ENCODE measurements around the gene JMJD7.
A peak's percentile ranks its signal among the peaks of the same experiment; 100 is the strongest.

The JMJD7 gene

DNA sequence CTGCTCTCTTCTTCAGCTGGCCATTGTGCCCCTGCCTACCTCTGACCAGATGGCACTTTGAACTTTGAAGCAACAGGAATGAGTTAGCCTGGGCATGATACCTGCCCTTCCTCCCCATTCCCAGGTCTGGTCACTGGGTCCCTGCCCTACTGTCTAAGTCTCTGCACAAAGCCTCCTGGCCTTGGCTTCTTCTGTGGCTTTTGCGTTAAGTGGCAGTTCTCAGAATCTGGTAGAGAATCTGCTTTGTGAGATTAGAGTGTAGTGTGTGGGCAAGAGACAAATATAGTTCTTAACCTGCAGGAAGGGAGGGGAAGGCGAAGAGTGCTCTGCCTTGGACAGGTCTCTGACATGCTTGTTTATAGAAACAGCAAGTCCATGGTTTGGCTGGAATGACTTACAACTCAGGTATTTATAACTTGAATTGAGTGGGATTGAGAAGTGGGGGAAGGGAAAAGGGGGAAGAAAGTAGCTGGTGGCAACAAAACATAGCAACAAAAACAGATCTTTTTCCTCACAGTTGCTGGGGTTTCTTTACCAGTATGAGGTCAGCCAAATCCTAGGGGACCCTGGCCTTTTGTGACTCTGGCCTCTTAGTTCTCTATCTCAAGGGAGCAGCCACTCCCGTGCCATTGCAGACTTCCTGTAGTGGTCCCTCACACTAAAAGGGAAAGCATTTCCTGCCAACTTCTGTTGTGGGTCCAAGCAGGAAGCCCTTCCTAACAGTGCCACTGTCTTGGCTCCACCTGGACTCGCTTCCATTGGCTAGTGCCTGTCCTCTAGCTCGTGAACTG is 36.9 kb upstream of the JMJD7 start:
- Histone ChIP-seq H3K4me3 (ENCODE audit: low read length) (no peak overlapping the region), H3K4me1 (ENCODE audit: control insufficient read depth, insufficient read depth, low read length) (peaks cover 29% of the 10 kb centered on the region)

DNA sequence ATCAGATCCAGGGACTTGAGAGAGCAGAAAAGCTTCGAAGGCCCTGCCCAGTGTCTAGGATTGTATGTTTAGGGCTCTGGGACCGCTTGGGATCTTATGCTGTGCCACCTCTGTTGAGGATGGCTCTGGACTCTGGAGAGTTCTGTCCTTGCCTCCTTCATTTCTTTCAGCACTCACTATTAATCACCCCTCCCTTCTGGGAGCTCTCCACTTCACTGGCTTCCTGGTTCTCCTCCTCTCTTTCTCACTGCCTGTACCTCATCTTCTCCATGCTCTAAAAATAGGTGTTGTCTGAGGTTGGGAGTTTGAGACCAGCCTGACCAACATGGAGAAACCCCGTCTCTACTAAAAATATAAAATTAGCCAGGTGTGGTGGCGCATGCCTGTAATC is 36.4 kb upstream of the JMJD7 start:
- H3K36me3 ChIP-seq (ENCODE audit: control insufficient read depth, insufficient read depth, low read length): no peaks in the 10 kb centered on the region
- no peak overlapping the region for H3K9ac ChIP-seq (ENCODE audit: low read length)
- no peak overlapping the region for H3K4me3 ChIP-seq (ENCODE audit: low read length)
- H3K4me1 ChIP-seq (ENCODE audit: control insufficient read depth, insufficient read depth, low read length): peaks cover 32% of the 10 kb centered on the region
- H3K27me3 ChIP-seq (ENCODE audit: control insufficient read depth, insufficient read depth, low read length): no peaks in the 10 kb centered on the region
- no peak overlapping the region for H3K27ac ChIP-seq (ENCODE audit: low read depth, low read length)

More for the DNA sequence above, 36.9 kb upstream of the JMJD7 start:
- no peaks in the 10 kb centered on the region for H3K27me3 ChIP-seq (ENCODE audit: control insufficient read depth, insufficient read depth, low read length)
- H3K9ac ChIP-seq (ENCODE audit: low read length): no peak overlapping the region
- no peaks in the 10 kb centered on the region for H3K36me3 ChIP-seq (ENCODE audit: control insufficient read depth, insufficient read depth, low read length)
- H3K27ac ChIP-seq (ENCODE audit: low read depth, low read length): no peak overlapping the region

DNA sequence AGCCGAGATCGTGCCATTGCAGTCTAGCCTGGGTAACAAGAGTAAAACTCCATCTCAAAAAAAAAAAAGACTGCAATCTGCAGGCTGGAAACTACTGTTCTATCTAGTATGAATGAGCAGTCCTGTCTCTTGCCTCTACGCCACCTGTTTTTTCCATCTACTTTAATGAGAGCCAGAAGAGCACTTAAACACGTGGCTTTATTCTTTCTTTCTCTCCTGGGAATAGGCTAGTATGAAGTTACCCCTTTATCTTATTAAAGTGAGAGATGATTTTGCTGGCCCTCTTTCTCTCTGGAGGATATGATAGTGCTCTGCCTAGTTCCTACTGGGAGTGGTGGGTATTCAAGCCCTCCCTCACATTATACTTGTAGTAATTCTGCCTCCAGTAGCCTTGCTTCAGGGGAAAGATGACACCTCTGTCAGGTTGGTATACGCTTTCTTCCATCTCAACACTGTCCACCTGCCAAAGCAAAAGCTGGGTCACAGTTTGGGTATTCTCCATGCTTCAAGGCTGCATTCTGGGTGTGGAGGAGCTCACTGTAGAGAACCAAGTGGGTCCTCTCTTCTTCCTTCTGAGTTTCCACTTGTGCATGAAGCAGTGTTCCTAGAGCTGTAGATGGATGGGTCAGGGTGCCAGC is 35.8 kb upstream of the JMJD7 start:
- H3K27ac ChIP-seq (ENCODE audit: low read depth, low read length): no peak overlapping the region
- H3K36me3 ChIP-seq (ENCODE audit: control insufficient read depth, insufficient read depth, low read length): no peaks in the 10 kb centered on the region
- H3K27me3 ChIP-seq (ENCODE audit: control insufficient read depth, insufficient read depth, low read length): no peaks in the 10 kb centered on the region
- H3K4me3 ChIP-seq (ENCODE audit: low read length): no peak overlapping the region
- H3K9ac ChIP-seq (ENCODE audit: low read length): no peak overlapping the region
- H3K4me1 ChIP-seq (ENCODE audit: control insufficient read depth, insufficient read depth, low read length): peaks cover 36% of the 10 kb centered on the region

DNA sequence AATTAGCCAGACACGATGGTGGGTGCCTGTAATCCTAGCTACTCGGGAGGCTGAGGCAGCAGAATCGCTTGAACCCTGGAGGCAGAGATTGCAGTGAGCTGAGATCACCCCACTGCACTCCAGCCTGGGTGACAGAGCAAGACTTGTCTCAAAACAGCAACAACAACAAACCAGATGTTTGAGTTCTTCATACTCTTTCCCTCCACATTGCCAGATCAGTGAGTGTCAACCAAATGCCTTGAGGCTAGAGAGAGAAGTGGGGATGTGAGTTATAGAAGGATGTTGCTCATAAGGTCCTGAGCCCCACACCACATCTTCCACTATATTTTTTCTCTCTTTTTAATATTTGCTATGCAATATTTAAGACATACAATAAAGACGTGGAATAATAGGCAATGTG is 33.8 kb upstream of the JMJD7 start:
- Histone ChIP-seq H3K27ac (ENCODE audit: low read depth, low read length) (no peak overlapping the region), H3K36me3 (ENCODE audit: control insufficient read depth, insufficient read depth, low read length) (no peaks in the 10 kb centered on the region), H3K9ac (ENCODE audit: low read length) (no peak overlapping the region), H3K4me3 (ENCODE audit: low read length) (no peak overlapping the region), H3K27me3 (ENCODE audit: control insufficient read depth, insufficient read depth, low read length) (no peaks in the 10 kb centered on the region), H3K4me1 (ENCODE audit: control insufficient read depth, insufficient read depth, low read length) (peaks cover 28% of the 10 kb centered on the region)

DNA sequence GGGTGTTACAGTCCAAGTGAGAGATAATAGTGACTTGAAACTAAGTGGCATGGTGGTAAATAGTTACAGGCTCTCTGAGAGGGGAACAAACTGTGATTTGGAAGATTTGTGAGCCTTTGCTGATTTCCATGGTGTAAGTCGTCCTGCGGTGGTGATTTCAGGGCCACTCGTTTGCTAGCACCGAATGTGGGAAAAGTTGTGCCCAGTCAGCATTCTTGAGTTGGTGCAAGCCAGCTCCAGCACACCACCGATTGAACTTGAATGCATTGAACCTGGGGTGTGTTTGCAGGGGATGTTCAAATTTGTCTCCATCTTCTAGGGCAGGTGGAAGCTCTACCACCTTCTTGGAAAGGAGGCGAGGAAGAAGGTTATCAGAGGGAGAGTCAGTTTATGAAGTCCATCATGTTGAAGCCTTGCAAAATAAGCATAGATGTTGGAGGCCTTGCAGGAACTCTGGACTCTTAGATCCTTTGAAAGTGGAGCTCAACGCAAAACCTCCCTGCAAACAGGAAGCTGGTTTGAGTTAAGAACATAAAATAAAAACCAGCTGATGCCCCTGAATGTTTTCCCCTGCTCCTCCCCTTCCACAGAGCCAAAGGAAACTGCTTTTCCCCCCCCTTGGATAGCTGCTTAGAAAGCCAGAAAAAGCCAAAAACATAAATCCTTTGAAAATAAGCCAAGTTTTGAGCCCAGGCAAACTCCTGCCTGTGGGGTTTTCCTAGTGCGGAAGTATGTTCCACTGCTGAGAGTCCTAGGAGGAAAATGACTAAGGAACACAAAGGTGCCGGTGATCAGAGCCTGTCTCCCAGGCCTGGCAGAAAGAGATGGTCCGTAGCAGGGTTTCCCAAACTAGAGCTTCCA is 31.7 kb upstream of the JMJD7 start:
- no peak overlapping the region for H3K27ac ChIP-seq (ENCODE audit: low read depth, low read length)
- H3K36me3 ChIP-seq (ENCODE audit: control insufficient read depth, insufficient read depth, low read length): peaks cover 2% of the 10 kb centered on the region
- H3K4me1 ChIP-seq (ENCODE audit: control insufficient read depth, insufficient read depth, low read length): peaks cover 10% of the 10 kb centered on the region
- H3K4me3 ChIP-seq (ENCODE audit: low read length): peak overlapping the region; percentile 15
- H3K9ac ChIP-seq (ENCODE audit: low read length): no peak overlapping the region
- H3K27me3 ChIP-seq (ENCODE audit: control insufficient read depth, insufficient read depth, low read length): no peaks in the 10 kb centered on the region

DNA sequence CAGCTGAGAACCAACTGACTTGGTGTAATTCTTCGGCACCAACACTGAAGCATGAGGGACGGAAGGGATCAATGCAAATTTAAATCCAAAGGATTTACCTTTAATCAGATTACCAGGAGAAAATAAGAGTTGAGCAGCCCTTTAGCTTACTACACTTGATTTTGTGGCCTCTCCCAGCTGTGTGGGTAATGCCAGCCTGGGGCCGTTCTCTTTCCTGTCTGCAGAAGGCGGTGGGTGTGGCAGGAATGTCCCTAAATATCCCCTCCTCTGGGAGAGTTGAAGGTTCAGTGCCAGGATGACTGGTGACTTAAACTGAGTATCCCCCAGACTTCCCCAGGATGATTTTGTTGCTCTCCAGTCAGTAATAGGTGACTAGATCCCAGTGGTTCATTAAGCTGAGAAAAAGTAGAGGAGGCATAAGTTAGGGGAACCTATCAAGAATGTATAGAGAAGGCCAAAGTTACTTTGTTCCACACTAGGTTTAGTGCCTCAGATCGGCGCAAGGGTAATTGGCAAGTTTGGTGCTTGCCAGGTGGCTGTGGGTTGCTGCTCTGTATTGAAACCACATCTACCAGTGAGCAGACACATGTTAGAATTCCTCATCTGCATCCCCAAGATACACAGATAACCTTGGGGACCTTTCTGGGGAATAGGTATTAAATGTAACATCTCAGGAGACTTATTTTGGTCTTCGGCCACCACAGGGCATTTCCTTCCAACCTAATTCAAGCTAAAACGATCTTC is 30.5 kb upstream of the JMJD7 start:
- Histone ChIP-seq H3K9ac (ENCODE audit: low read length) (no peak overlapping the region), H3K4me1 (ENCODE audit: control insufficient read depth, insufficient read depth, low read length) (peaks cover 8% of the 10 kb centered on the region), H3K36me3 (ENCODE audit: control insufficient read depth, insufficient read depth, low read length) (peaks cover 2% of the 10 kb centered on the region), H3K27me3 (ENCODE audit: control insufficient read depth, insufficient read depth, low read length) (no peaks in the 10 kb centered on the region), H3K4me3 (ENCODE audit: low read length) (no peak overlapping the region), H3K27ac (ENCODE audit: low read depth, low read length) (no peak overlapping the region)

DNA sequence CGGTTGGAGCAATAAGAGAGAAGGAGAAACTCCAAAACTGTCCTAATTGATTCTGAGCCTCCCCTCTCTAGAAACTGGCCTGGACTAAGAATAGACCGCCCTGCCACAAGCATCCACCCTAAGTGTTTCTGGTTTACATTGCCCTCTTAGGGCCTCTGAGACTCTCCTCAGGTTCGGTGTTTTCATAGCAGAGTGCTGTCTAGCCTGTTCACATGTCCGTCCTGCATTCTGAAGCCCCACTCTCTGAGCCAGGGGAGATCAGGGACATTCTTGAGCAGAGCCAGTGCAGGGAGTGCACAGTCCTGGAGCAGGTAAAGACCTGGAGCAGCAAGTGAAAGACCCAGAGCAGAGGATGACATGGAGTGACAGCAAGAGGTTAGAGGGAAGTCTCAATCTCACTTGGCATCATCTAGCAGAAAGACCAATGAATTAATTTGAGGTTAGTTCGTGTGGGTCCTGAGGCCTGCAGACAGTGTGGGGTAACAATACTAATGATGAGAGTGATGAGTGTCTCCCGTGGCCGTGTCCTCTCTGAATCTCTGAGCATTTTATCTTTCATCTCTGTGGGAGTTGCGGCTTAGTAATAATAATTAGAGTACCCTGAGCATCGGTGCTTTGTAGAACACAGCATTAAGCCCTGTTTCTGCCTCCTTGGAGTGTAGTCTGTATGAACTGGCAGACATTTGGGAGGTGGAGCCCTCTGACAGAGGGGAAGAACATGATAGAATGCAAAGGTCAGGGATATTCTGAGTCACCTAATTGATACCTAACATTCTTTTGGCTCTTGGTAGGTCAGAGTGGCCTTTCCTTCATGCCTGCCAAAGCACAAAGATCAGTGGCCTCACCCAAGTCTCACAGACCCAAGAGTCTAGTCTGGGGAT is 29.0 kb upstream of the JMJD7 start:
- H3K4me1 ChIP-seq (ENCODE audit: control insufficient read depth, insufficient read depth, low read length): peaks cover 8% of the 10 kb centered on the region
- peaks cover 2% of the 10 kb centered on the region for H3K36me3 ChIP-seq (ENCODE audit: control insufficient read depth, insufficient read depth, low read length)
- no peaks in the 10 kb centered on the region for H3K27me3 ChIP-seq (ENCODE audit: control insufficient read depth, insufficient read depth, low read length)
- H3K27ac ChIP-seq (ENCODE audit: low read depth, low read length): no peak overlapping the region
- H3K9ac ChIP-seq (ENCODE audit: low read length): no peak overlapping the region
- H3K4me3 ChIP-seq (ENCODE audit: low read length): no peak overlapping the region

DNA sequence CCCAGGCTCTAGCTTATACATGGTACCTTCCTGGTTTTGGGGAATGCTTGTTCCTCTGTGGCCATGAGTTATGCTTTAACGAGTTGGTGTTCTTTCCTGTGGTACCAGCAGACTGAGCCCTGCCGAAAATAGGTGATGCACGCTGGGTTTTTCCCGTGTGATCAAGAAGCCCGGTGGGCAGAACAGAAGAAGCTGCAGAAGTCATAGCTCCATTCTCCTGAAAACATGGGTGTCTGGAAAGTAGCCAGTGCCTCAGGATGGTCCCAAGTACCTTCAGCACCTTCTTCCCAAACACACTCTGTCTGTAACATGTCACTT is 28.4 kb upstream of the JMJD7 start:
- peaks cover 2% of the 10 kb centered on the region for H3K36me3 ChIP-seq (ENCODE audit: control insufficient read depth, insufficient read depth, low read length)
- no peak overlapping the region for H3K9ac ChIP-seq (ENCODE audit: low read length)
- no peak overlapping the region for H3K4me3 ChIP-seq (ENCODE audit: low read length)
- H3K4me1 ChIP-seq (ENCODE audit: control insufficient read depth, insufficient read depth, low read length): peaks cover 13% of the 10 kb centered on the region
- no peak overlapping the region for H3K27ac ChIP-seq (ENCODE audit: low read depth, low read length)
- no peaks in the 10 kb centered on the region for H3K27me3 ChIP-seq (ENCODE audit: control insufficient read depth, insufficient read depth, low read length)

DNA sequence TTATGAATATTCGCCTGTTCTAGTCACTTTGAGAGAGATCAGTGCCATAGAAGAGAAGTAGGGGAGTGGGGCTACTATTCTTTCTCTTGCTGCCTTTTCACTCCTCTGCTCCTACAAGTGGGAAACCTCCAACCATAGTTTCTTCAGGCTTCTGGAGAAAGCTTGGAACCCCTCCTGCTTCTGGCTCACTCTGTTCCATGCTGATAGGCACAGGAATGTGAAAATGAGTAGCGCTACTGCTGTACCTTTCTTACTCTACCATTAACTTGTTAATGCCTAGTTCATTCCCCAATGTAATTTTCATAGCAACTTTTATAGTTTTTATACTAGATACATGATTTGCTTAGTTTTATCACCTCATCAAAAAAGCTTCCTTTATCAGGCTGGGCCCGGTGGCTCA is 26.7 kb upstream of the JMJD7 start:
- Histone ChIP-seq H3K4me3 (ENCODE audit: low read length) (no peak overlapping the region), H3K36me3 (ENCODE audit: control insufficient read depth, insufficient read depth, low read length) (peaks cover 2% of the 10 kb centered on the region), H3K4me1 (ENCODE audit: control insufficient read depth, insufficient read depth, low read length) (peaks cover 25% of the 10 kb centered on the region), H3K27me3 (ENCODE audit: control insufficient read depth, insufficient read depth, low read length) (no peaks in the 10 kb centered on the region), H3K27ac (ENCODE audit: low read depth, low read length) (no peak overlapping the region), H3K9ac (ENCODE audit: low read length) (no peak overlapping the region)

DNA sequence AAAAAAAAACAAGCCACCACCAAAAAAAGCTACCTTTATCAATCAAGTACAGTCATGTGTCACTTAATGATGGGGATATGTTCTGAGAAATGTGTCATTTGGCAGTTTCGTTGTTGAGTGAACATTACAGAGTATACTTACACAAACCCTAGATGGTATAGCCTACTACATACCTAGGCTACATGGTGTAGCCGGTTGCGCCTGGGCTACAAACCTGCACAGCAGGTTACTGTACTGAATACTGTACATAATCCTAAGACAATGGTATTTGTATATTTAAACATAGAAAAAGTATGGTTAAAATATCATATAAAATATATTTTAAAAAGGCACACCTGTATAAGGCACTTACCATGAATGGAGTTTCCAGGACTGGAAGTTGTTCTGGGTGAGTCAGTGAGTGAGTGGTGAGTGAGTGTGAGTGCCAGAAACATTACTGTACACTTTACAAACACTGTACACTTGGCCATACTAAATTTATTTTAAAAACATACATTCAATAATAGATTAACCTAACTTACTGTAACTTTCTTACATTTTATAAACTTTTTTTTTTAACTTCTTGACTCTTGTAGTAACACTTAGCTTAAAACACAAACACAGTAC is 25.9 kb upstream of the JMJD7 start:
- peaks cover 2% of the 10 kb centered on the region for H3K36me3 ChIP-seq (ENCODE audit: control insufficient read depth, insufficient read depth, low read length)
- no peak overlapping the region for H3K27ac ChIP-seq (ENCODE audit: low read depth, low read length)
- H3K9ac ChIP-seq (ENCODE audit: low read length): no peak overlapping the region
- peaks cover 21% of the 10 kb centered on the region for H3K4me1 ChIP-seq (ENCODE audit: control insufficient read depth, insufficient read depth, low read length)
- no peak overlapping the region for H3K4me3 ChIP-seq (ENCODE audit: low read length)
- no peaks in the 10 kb centered on the region for H3K27me3 ChIP-seq (ENCODE audit: control insufficient read depth, insufficient read depth, low read length)

DNA sequence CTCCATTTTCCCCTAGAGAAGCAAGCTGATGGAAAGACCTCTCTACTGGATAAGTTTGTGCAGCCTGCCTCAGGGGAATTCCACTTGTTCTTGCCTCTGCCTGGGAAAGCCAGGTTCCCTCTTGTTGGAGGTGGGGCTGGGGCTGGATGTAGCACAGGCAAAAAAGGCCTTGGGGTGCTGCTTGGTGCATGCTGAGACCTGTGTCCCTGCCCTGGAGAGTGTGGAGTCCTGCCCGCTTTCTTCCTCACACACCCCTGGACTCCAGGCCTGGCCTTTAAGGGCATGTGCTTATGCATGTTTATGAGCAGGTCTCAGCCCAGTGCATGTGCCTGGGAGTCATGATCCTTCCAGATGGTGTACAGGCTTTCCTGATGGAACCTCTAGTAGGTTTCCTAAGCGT is 23.5 kb upstream of the JMJD7 start:
- peak overlapping the region; percentile 76 for H3K27ac ChIP-seq (ENCODE audit: low read depth, low read length)
- H3K4me1 ChIP-seq (ENCODE audit: control insufficient read depth, insufficient read depth, low read length): peaks cover 21% of the 10 kb centered on the region
- H3K9ac ChIP-seq (ENCODE audit: low read length): no peak overlapping the region

More for the DNA sequence above, 23.5 kb upstream of the JMJD7 start:
- Histone ChIP-seq H3K36me3 (ENCODE audit: control insufficient read depth, insufficient read depth, low read length) (peaks cover 2% of the 10 kb centered on the region), H3K27me3 (ENCODE audit: control insufficient read depth, insufficient read depth, low read length) (no peaks in the 10 kb centered on the region), H3K4me3 (ENCODE audit: low read length) (no peak overlapping the region)

Measured in rectal smooth muscle tissue (tissue), 1 donor.